HG03045 (cell line): ENCODE results near the gene COL4A1.

Experiments
- ATAC-seq: cut with Tn5 transposase; IDR thresholded peaks from one replicate; pipeline ENCODE4 v1.9.1; 2021; ENCODE audit warnings: mild to moderate bottlenecking, moderate library complexity; ENCODE audit not compliant: unreplicated experiment

The COL4A1 gene

GRCh38 chr13:110227864-110228643 lies 78.9 kb downstream of the COL4A1 start:
- no peak for ATAC-seq

- no peak for ATAC-seq
Observed at GRCh38 chr13:110227416-110227815, 79.5 kb downstream of the COL4A1 start.

GRCh38 chr13:110225609-110226574 lies 81.1 kb downstream of the COL4A1 start:
- no peak for ATAC-seq

- no peak for ATAC-seq
Observed at GRCh38 chr13:110225003-110225402, 82.0 kb downstream of the COL4A1 start.

GRCh38 chr13:110224519-110224918 lies 82.4 kb downstream of the COL4A1 start:
- no peak for ATAC-seq

- ATAC-seq, result no peak
Observed at GRCh38 chr13:110221406-110222117, 85.4 kb downstream of the COL4A1 start.

GRCh38 chr13:110220471-110220870 lies 86.5 kb downstream of the COL4A1 start:
- no peak for ATAC-seq

GRCh38 chr13:110218581-110219201 lies 88.3 kb downstream of the COL4A1 start:
- no peak for ATAC-seq

GRCh38 chr13:110217811-110218210 lies 89.1 kb downstream of the COL4A1 start:
- no peak for ATAC-seq

- no peak for ATAC-seq
Observed at GRCh38 chr13:110217085-110217484, 89.9 kb downstream of the COL4A1 start.

GRCh38 chr13:110216398-110217041 lies 90.4 kb downstream of the COL4A1 start:
- ATAC-seq, result no peak

- ATAC-seq, result no peak
Observed at GRCh38 chr13:110216006-110216397, 91.0 kb downstream of the COL4A1 start.

GRCh38 chr13:110215606-110216005 lies 91.4 kb downstream of the COL4A1 start:
- no peak for ATAC-seq

GRCh38 chr13:110214637-110215036 lies 92.3 kb downstream of the COL4A1 start:
- ATAC-seq, result no peak

GRCh38 chr13:110213461-110214074 lies 93.4 kb downstream of the COL4A1 start:
- ATAC-seq, result no peak

GRCh38 chr13:110212529-110212928 lies 94.4 kb downstream of the COL4A1 start:
- no peak for ATAC-seq

- ATAC-seq, result no peak
Observed at GRCh38 chr13:110211735-110212134, 95.2 kb downstream of the COL4A1 start.

GRCh38 chr13:110211046-110211445 lies 95.9 kb downstream of the COL4A1 start:
- no peak for ATAC-seq

GRCh38 chr13:110210604-110210985 lies 96.4 kb downstream of the COL4A1 start:
- ATAC-seq, result no peak
